Measurements from ENCODE around the gene DES.

DNA sequence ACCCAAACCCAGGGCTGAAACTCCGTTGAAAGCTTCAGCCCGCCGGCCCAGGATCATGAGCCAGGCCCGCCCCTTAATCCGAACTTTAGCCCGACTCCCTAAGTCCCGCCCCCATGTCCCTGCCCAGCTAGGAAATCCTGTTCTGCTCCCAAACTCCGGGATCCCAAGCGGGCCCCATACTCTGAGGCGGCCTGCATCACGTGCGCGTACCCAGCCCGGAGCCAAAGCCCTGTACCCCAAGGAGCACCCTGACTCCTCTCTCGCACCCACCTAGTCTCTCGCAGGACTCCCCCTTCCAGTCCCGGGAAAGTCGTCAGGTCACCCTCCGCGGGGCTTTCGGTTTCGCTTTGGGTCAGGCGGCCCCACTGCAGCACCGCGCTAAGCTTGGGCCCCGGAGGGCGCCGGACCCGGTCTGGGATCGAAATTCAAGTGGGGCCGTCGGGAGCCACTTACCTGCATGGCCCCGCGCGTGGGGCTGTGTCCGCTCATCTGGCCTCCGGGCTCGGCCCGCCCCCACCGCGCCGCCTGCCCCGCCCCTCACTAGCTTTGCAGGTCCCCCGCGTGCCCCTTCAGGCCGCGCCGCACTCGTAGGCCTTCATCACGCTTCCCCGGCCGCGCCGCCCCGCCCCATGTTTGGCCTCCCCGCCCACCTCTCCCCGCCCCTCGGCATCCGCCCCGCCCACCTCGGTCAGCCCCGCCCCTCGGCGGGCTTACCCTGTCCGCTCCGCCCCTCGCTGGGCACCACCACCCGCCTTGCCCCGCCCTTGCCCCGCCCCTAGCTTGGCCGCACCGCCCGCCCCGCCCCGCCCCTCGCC is 30.7 kb upstream of the DES start, which contains the start of gene DNPEP:
- no peak for TF ChIP-seq ZBTB12 (CRISPR knock-in tag; IDR thresholded peaks at IDR 0.05)
- no peak for TF ChIP-seq REST (IDR thresholded peaks at IDR 0.05; ENCODE audit: borderline replicate concordance)
- peak; percentile 43; the same call in 1 of the 2 replicates for TF ChIP-seq REST (CRISPR knock-in tag; IDR thresholded peaks at IDR 0.05; ENCODE audit: low read depth)
- TF ChIP-seq FOXM1 (IDR thresholded peaks at IDR 0.05; ENCODE audit: low read depth): peak; percentile 83
- TF ChIP-seq FOXM1 (CRISPR knock-in tag; IDR thresholded peaks at IDR 0.05; ENCODE audit: low read depth): no peak
- TF ChIP-seq CEBPB (tag; IDR thresholded peaks at IDR 0.05): no peak
- TF ChIP-seq ZNF124 (CRISPR knock-in tag; IDR thresholded peaks at IDR 0.05): no peak
- no peak for TF ChIP-seq GATA2 (CRISPR knock-in tag; IDR thresholded peaks at IDR 0.05)
- TF ChIP-seq, protein P1, sequence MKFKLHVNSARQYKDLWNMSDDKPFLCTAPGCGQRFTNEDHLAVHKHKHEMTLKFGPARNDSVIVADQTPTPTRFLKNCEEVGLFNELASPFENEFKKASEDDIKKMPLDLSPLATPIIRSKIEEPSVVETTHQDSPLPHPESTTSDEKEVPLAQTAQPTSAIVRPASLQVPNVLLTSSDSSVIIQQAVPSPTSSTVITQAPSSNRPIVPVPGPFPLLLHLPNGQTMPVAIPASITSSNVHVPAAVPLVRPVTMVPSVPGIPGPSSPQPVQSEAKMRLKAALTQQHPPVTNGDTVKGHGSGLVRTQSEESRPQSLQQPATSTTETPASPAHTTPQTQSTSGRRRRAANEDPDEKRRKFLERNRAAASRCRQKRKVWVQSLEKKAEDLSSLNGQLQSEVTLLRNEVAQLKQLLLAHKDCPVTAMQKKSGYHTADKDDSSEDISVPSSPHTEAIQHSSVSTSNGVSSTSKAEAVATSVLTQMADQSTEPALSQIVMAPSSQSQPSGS (CRISPR knock-in tag; IDR thresholded peaks at IDR 0.05): no peak
- TF ChIP-seq SIRT6 (IDR thresholded peaks at IDR 0.05; ENCODE audit: low read depth, low read length): no peak

Data from K562 (cell line).